Nucleus accumbens (tissue), 56 donors: ENCODE measurements around the gene BST1.

Experiments used
- DNase-seq, 56 donors: peaks; one replicate each; lab custom pipeline; 2025; lab: John Stamatoyannopoulos, UW

Gene BST1

DNA sequence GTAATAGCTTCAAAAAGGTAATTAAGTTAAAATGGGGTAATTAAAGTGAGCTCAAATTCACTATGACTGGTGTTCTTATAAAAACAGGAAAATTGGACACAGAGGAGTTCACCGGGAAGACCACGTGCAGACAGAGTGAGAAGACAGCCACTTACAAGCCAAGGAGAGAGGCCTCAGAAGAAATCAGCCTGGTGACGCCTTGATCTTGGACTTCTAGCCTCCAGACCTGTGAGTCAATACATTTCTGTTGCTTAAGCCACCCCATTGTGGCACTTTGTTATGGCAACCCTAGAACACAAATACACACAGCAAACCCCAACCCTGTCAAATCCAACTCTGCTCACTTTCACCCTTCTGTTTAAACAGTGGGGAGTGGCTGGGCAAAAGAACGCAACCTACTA, 71.2 kb downstream of the BST1 start:
- DNase-seq = no peak

DNA sequence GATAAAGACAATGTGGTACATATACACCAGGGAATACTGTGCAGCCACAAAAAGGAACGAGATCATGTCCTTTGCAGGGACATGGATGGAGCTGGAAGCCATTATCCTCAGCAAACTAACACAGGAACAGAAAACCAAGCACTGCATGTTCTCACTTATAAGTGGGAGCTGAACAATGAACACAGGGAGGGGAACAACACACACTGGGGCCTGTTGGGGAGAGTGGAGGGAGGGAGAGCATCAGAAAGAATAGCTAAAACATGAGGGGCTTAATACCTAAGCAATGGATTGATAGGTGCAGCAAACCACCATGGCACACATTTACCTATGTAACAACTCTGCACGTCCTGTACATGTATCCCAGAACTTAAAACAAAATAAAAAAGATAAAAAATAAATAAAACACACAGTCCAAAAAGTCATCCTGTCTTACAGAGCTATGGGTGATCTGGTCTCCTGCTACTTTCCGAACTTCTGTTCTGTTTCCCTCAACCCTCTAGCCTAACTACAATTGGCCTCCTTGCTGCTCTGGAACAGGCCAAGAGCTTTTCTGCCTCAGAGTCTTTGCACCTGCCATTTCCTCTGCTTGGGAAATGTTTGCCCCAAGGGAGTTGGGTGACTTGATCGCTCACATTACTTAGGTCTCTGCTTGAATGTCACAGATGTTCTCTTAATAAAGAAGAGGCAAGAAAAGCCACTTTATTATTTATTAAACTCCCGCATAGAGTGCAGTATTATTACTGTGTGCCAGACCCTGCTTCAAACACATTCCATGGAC, 74.2 kb downstream of the BST1 start:
- no peak for DNase-seq

DNA sequence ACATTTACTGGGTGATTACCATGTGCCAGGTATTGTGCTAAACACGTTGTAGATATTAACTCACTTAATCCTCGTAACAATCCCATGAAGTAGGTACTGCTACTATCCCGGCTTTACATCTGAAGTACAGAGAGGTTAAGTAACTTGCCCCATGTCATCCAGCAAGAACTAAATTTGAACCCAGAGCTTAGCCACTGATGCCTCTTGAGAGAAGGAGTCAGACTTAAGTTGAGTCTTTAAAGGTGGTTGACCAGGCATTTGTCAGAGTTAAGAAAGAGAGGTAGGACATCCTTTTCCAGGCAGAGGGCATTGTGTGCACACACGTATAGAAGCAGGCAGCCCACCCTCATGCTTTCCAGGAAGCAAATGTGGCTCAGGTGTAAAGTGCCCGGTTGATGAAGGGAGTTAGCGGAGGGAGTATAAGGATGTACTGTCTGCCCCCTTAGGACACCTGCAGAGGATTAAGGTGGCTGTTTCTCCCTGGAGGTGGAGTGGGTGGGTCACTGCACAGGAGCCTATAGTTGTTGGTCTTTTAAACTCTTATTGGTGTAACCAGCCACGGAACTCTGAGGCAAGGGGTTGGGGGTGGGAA, 74.9 kb downstream of the BST1 start:
- DNase-seq = no peak

DNA sequence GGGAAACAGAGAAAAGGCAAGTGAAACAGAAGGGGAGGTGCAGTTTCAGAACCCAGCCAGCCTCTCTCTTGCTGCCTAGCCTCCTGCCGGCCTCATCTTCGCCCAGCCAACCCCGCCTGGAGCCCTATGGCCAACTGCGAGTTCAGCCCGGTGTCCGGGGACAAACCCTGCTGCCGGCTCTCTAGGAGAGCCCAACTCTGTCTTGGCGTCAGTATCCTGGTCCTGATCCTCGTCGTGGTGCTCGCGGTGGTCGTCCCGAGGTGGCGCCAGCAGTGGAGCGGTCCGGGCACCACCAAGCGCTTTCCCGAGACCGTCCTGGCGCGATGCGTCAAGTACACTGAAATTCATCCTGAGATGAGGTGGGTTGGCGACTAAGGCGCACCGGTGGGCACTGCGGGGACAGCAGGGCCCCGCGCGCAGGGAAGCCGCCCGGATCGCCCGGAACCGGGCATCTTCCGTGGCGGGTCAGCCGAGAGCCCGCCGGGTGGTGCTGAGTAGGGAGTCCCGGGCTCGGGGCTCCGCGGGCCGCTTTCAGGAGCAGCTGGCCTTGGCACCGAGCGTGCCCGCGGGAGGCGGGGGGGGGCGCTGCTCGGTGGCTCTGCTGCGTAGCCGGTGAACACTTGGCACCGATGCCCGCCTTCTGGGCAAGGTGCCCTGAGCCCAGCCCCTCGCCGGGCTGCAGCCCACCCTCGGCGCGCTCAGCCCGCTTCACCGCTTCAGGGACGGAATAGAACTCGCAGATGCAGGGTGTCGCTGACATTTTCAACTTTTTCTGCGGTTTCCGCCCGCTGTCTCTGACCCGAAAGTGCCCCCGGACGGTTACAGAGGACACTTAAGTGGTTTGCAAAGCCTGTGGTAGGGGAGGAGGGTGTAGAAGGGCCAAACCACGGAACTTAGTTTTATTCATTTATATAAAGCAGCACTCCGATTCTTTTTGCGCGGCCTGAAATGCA, 75.7 kb downstream of the BST1 start, which contains the start of gene CD38:
Gene CD38, plus strand, starts transcription at position 40 of the 953 bp plus-strand sequence. Its CDS starts 87 bp downstream, at position 127.
- peak in 47 of 56 donors; percentile 7 to 68 (median 35) for DNase-seq

DNA sequence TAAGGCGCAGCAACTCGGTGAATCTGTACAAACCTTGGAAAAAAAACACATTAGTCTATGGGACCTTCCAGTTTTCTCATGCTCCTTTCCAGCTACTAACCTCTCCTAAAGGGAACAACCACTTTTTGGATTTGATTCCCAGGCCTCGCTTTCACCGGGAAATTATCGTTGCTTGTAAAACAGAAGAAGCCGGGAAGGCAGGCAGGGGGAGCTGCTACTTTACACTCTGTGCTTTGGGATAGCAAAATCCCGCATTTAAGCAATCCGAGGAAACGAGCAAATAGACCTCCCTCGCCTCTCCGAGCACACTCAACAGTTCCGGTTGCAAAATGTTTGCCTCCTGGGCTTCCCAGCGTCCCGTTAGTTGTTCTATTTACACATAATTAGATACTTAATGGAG, 76.4 kb downstream of the BST1 start:
- peak in 40 of 56 donors; percentile 2 to 59 (median 19) for DNase-seq

DNA sequence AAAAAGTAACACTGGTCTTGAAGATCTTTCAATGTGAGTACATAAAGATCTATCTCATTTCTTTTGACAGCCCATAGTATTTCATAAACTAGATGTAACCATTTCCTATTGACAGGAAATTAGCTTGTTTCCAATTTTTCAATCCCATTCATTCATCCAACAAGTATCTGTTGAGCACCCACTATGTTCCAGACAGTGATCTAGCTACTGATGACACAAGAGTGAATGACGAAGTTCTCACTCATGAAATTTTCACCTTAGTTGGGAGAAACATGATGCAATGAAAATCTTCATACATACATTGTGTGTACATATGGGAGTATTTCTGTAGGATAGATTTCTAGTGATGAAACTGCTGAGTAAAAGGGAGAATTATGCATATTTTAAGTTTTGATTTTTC, 76.9 kb downstream of the BST1 start:
- DNase-seq = no peak

DNA sequence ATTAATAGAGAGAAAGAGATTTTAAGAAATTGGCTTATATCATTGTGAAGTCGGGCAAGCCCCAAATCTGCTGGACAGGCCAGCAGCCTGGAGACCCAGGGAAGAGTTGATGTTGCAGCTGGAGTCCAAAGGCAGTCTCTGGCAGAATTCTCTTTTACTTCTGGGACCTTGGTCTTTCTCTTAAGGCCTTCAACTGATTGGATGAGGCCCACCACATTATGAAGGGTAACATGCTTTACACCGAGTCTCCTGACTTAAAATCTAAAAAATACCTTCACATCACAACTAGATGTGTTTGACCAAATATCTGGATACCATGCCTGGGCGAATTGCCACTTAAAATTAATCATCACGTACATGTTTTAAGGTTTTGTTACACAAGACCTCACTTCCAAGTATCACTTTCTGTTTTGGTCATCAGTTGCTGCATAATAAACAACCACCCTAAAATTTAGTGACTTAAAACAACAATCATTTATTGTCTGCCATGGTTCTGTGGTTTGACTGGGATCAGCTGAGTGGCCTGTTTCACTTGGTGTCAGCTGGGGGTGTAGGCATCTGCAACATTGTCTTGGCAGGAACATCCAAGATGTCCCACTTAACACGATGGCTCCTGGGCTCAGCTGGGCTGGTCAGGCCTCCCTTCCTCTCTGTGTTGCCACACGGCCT, 78.7 kb downstream of the BST1 start:
- no peak for DNase-seq
